ENCODE data around the gene PTPN3. TPM values are rescaled to one million over a fixed set of nuclear protein-coding genes. Genes with fewer than 3 reads are reported as not detected.

The PTPN3 gene
- total and polyA plus RNA-seq, 9 of the 15 experiments (the other 6 are each of a cell fraction or from before 2014, with no cell fraction given), result 0.02 TPM; not detected in 8

- POLR2A ChIA-PET, result interaction anchor here (0.7 to 1.5 kb wide), 2 partner anchors 10 to 367 kb away, joined by 3 to 4 read pairs; no protein-coding TSS in a partner anchor
- intact Hi-C loops (cut with micrococcal nuclease), result loop anchor here (10.0 kb wide), 1 partner anchor 55 kb away; no protein-coding TSS in a partner anchor
These were observed 67.9 kb downstream of the PTPN3 start for GRCh38 chr9:109430231-109430630.

More at GRCh38 chr9:109430231-109430630, 67.9 kb downstream of the PTPN3 start:
- DNase-seq (ENCODE audit: extremely low read depth in 1 of 4, low spot score in 3 of 4) (no peak), FAIRE-seq (no peak), ATAC-seq (no peak)
- H3K27me3 ChIP-seq (ENCODE audit: control insufficient read depth in 2 of 2, insufficient read depth in 2 of 2, low read length in 2 of 2), result peaks cover 3 to 17% of the 10 kb centered on the region in 2 experiments
- H3K4me3 ChIP-seq, result no peak overlapping the region
- no peak overlapping the region for H3K4me2 ChIP-seq (ENCODE audit: insufficient read depth, low read length)
- in situ Hi-C loops (cut with MboI), result no loop called here
- H3K9ac ChIP-seq (ENCODE audit: insufficient read depth in 1 of 2, low read depth in 2 of 2, low read length in 2 of 2), result no peak overlapping the region
- no peak overlapping the region for H2AFZ ChIP-seq (ENCODE audit: low read depth, low read length)
- H3K9me1 ChIP-seq (ENCODE audit: control insufficient read depth, insufficient read depth, low read length), result no peaks in the 10 kb centered on the region
- BruUV-seq (replicated peaks), result no TSS peak
- no peaks in the 10 kb centered on the region for H3K36me3 ChIP-seq (ENCODE audit: control insufficient read depth, insufficient read depth, low read length)
- no peaks in the 10 kb centered on the region for H4K20me1 ChIP-seq (replicated peaks; ENCODE audit: control insufficient read depth, insufficient read depth, low read length)
- CTCF ChIA-PET (ENCODE audit: low intra/inter-chr PET ratio), result no interaction called here
- no peaks in the 10 kb centered on the region for H3K4me1 ChIP-seq (replicated peaks in 1 of 2; ENCODE audit: control insufficient read depth in 2 of 2, insufficient read depth in 2 of 2, low read length in 2 of 2)
- WGBS (ENCODE audit: insufficient coverage, low coverage, missing lambda C conversion rate), result 0% methylated on average over 4 of the region's 4 CpGs
- no peaks in the 10 kb centered on the region for H3K79me2 ChIP-seq (ENCODE audit: control insufficient read depth, insufficient read depth, low read length)
- no peak overlapping the region for H3K27ac ChIP-seq (ENCODE audit: extremely low read depth, low read depth, low read length)
- no peak for TF ChIP-seq PCBP1 (IDR thresholded peaks at IDR 0.05; ENCODE audit: low read depth, low read length, poor library complexity, severe bottlenecking)
- TF ChIP-seq RBM39 (optimal IDR thresholded peaks at IDR 0.05; ENCODE audit: low read depth, low read length), result no peak
- no peak for TF ChIP-seq SPI1 (IDR thresholded peaks at IDR 0.05; ENCODE audit: borderline replicate concordance, low read depth, low read length)
- no peak for TF ChIP-seq ZNF518B (CRISPR knock-in tag; IDR thresholded peaks at IDR 0.05)
- TF ChIP-seq ASH1L (IDR thresholded peaks at IDR 0.05; ENCODE audit: borderline replicate concordance, low read depth, partially characterized antibody), result no peak
- no peak for TF ChIP-seq ZNF644 (tag; IDR thresholded peaks at IDR 0.05; ENCODE audit: low read depth)
- TF ChIP-seq BDP1 (IDR thresholded peaks at IDR 0.05; ENCODE audit: insufficient read depth, insufficient read length), result no peak
- no peak for TF ChIP-seq ZNF431 (CRISPR knock-in tag; IDR thresholded peaks at IDR 0.05)
- no peak for TF ChIP-seq ZNF785 (CRISPR knock-in tag; IDR thresholded peaks at IDR 0.05)
- TF ChIP-seq ZNF77 (CRISPR knock-in tag; IDR thresholded peaks at IDR 0.05), result no peak
- no peak for TF ChIP-seq OTX1 (CRISPR knock-in tag; IDR thresholded peaks at IDR 0.05)
- no peak for TF ChIP-seq E2F1 (CRISPR knock-in tag; IDR thresholded peaks at IDR 0.05)
- TF ChIP-seq BRCA1 (IDR thresholded peaks at IDR 0.05), result no peak
- no peak for TF ChIP-seq BRCA1 (CRISPR knock-in tag; IDR thresholded peaks at IDR 0.05)
- TF ChIP-seq WHSC1 (IDR thresholded peaks at IDR 0.05; ENCODE audit: low read length), result no peak
- TF ChIP-seq MAFF (IDR thresholded peaks at IDR 0.05; ENCODE audit: low read length), result no peak
- no peak for TF ChIP-seq NFRKB (IDR thresholded peaks at IDR 0.05; ENCODE audit: low read depth)
- no peaks in the 10 kb centered on the region for H3K9me3 ChIP-seq (replicated peaks; ENCODE audit: control insufficient read depth, insufficient read depth, low read depth, low read length)
